Activated CD4-positive, alpha-beta T cell treated with anti-CD3 and anti-CD28 coated beads, Interleukin-2, amount 50 U/mL, for 1 hour (primary cell): ENCODE measurements around the gene SEMA4D.

Experiments used
- DNase-seq: peaks from one replicate; pipeline ENCODE4 v3.0.0-alpha.2; 2020

The SEMA4D gene

GRCh38 chr9:89464300-89464901 lies 33.5 kb downstream of the SEMA4D start:
- no peak for DNase-seq

- no peak for DNase-seq
Observed at GRCh38 chr9:89462817-89463683, 34.9 kb downstream of the SEMA4D start.

- DNase-seq, result no peak
Observed at GRCh38 chr9:89462199-89462598, 35.7 kb downstream of the SEMA4D start.

GRCh38 chr9:89461265-89461664 lies 36.6 kb downstream of the SEMA4D start:
- no peak for DNase-seq

GRCh38 chr9:89460551-89460950 lies 37.4 kb downstream of the SEMA4D start:
- DNase-seq, result no peak

GRCh38 chr9:89458768-89459496 lies 39.0 kb downstream of the SEMA4D start:
- no peak for DNase-seq

GRCh38 chr9:89457376-89457855 lies 40.5 kb downstream of the SEMA4D start:
- no peak for DNase-seq

GRCh38 chr9:89455356-89455824 lies 42.5 kb downstream of the SEMA4D start:
- DNase-seq, result no peak

GRCh38 chr9:89454498-89455355 lies 43.2 kb downstream of the SEMA4D start:
- no peak for DNase-seq

GRCh38 chr9:89453452-89453851 lies 44.5 kb downstream of the SEMA4D start:
- DNase-seq, result no peak

GRCh38 chr9:89452561-89452960 lies 45.4 kb downstream of the SEMA4D start:
- DNase-seq, result no peak

GRCh38 chr9:89450213-89450612 lies 47.7 kb downstream of the SEMA4D start:
- no peak for DNase-seq

- DNase-seq, result no peak
Observed at GRCh38 chr9:89449261-89449671, 48.6 kb downstream of the SEMA4D start.

- no peak for DNase-seq
Observed at GRCh38 chr9:89448821-89449220, 49.1 kb downstream of the SEMA4D start.

- no peak for DNase-seq
Observed at GRCh38 chr9:89448381-89448780, 49.5 kb downstream of the SEMA4D start.

- DNase-seq, result no peak
Observed at GRCh38 chr9:89447416-89447815, 50.5 kb downstream of the SEMA4D start.

- DNase-seq, result no peak
Observed at GRCh38 chr9:89446961-89447310, 51.0 kb downstream of the SEMA4D start.

GRCh38 chr9:89446261-89446960 lies 51.5 kb downstream of the SEMA4D start:
- no peak for DNase-seq

- DNase-seq, result no peak
Observed at GRCh38 chr9:89445801-89446251, 52.1 kb downstream of the SEMA4D start.

GRCh38 chr9:89444925-89445765 lies 52.8 kb downstream of the SEMA4D start:
- no peak for DNase-seq

- peak; percentile 64 for DNase-seq
Observed at GRCh38 chr9:89444274-89444673, 53.6 kb downstream of the SEMA4D start.
